Aorta (tissue), 5 donors: ENCODE results near the gene GABRG3. TPM values are rescaled to one million over a fixed set of nuclear protein-coding genes. Genes with fewer than 3 reads are reported as not detected.

Experiments
- ATAC-seq: fragments of 200-7000 bp; cut with Tn5 transposase; one replicate; pipeline ENCODE4 v1.9.1; 2022; ENCODE audit warnings: moderate library complexity; ENCODE audit not compliant: low FRiP score
- DNase-seq, 2 donors: peaks; one replicate each; pipeline ENCODE4 v3.0.0-alpha.2; 2020
- H3K27ac ChIP-seq, 2 donors: one replicate each; pipeline ENCODE4 v1.5.1; 2013; ENCODE audit warnings: low read length in 2 of 2, mild to moderate bottlenecking in 2 of 2, moderate library complexity in 2 of 2, control low read depth in 1 of 2, inconsistent platforms in 1 of 2, low read depth in 1 of 2
- H3K27me3 ChIP-seq, 2 donors: one replicate each; pipeline ENCODE4 v1.6.1; 2013; ENCODE audit warnings: control low read depth in 1 of 2, low read length in 1 of 2, mild to moderate bottlenecking in 1 of 2, moderate library complexity in 1 of 2; ENCODE audit not compliant: insufficient read depth in 2 of 2, control insufficient read depth in 1 of 2
- H3K36me3 ChIP-seq, 2 donors: one replicate each; pipeline ENCODE4 v1.6.1; 2013; ENCODE audit warnings: control low read depth in 1 of 2, low read length in 1 of 2, mild to moderate bottlenecking in 1 of 2; ENCODE audit not compliant: insufficient read depth in 2 of 2, control insufficient read depth in 1 of 2
- H3K4me1 ChIP-seq, 2 donors: one replicate each; pipeline ENCODE4 v1.6.1; 2013; ENCODE audit warnings: low read length in 2 of 2, control low read depth in 1 of 2, mild to moderate bottlenecking in 1 of 2, moderate library complexity in 1 of 2; ENCODE audit not compliant: insufficient read depth in 2 of 2, control insufficient read depth in 1 of 2
- H3K4me3 ChIP-seq, 2 donors: one replicate each; pipeline ENCODE4 v1.5.1; 2013; ENCODE audit warnings: low read length in 2 of 2, control low read depth in 1 of 2, mild to moderate bottlenecking in 1 of 2
- H3K9me3 ChIP-seq: one replicate; pipeline ENCODE4 v1.6.1; 2013; ENCODE audit warnings: mild to moderate bottlenecking, low read length; ENCODE audit not compliant: control insufficient read depth
- WGBS, 2 donors: extraction: QIAGEN DNeasy Blood & Tissue Kit; methylation state at CpG; one replicate each; pipeline ENCODE4 v1.1.7; 2013; 5-methylcytosine and 5-hydroxymethylcytosine counted together
- intact Hi-C, 2 donors: fragments of 100-400 bp; cut with DNase I; formaldehyde crosslinking; loops; one replicate each; pipeline versions ENCODE4 v1.14.2 to v1.15.0; 2022
- polyA plus RNA-seq, 2 donors: library from polyadenylated mRNA; stranded (reverse); fragments of 200-250 nt; gene quantifications; one replicate each; pipeline ENCODE4 v1.2.3, GENCODE V29; 2013
- total RNA-seq, 2 donors: library from RNA; stranded (reverse); fragmentation: NEBNext Ultra II Directional; extraction: Animal tissue kit (Norgen Biotek cat#: 25700); gene quantifications; one replicate each; pipeline ENCODE4 v1.2.1, GENCODE V29; 2021
- donor health status: healthy with polysubstance abuse.
- donor health status: Bipolar disorder and iron deficiency.
- donor health status: DM: no; HTN: no; CAD: no.
- donor health status: DM: no; HTN: no; CAD: no.
- donor health status: DM: yes; HTN: yes; CAD: no.

GABRG3 gene
- total and polyA plus RNA-seq, 4 donors = not detected

GRCh38 chr15:27418726-27419125 lies 447.7 kb downstream of the GABRG3 start:
- peaks cover 3% of the 10 kb centered on the region for H3K9me3 ChIP-seq
- no peak overlapping the region for H3K27ac ChIP-seq
- no peak overlapping the region for H3K4me3 ChIP-seq
- no peaks in the 10 kb centered on the region for H3K27me3 ChIP-seq
- DNase-seq (no peak), ATAC-seq (no peak)
- H3K4me1 ChIP-seq = no peaks in the 10 kb centered on the region
- intact Hi-C loops = no loop called here
- no peaks in the 10 kb centered on the region for H3K36me3 ChIP-seq
- 26 to 30% methylated on average over 5 of the region's 5 CpGs for WGBS, 2 donors

DNA sequence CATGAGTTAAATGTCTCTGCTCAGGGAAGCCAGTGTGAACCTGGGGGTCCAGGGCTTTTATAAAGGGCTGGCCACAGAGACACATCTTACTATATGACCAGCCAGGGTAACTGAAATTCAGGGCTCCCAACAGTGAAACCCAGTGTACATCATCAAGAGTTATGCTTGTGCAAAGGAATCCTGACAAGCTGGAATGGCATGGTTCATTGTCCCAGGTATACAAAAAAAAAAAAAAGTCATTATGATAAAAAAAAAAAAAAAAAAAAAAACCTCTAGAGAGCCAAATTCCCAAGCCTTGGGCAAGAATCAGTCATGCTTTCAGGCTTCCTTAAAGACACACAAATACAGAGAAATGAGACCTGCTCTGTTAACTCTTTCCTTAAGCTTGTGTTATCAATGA lies 452.0 kb downstream of the GABRG3 start:
- no peak overlapping the region for H3K4me3 ChIP-seq
- H3K9me3 ChIP-seq = no peaks in the 10 kb centered on the region
- DNase-seq = no peak
- H3K4me1 ChIP-seq = no peaks in the 10 kb centered on the region
- intact Hi-C loops = loop anchor here in 1 of 2 donors (10.0 kb wide), 1 partner anchor 282 kb away; no protein-coding TSS in a partner anchor
- no peaks in the 10 kb centered on the region for H3K36me3 ChIP-seq
- no peak overlapping the region for H3K27ac ChIP-seq
- no peak for ATAC-seq
- no peaks in the 10 kb centered on the region for H3K27me3 ChIP-seq

DNA sequence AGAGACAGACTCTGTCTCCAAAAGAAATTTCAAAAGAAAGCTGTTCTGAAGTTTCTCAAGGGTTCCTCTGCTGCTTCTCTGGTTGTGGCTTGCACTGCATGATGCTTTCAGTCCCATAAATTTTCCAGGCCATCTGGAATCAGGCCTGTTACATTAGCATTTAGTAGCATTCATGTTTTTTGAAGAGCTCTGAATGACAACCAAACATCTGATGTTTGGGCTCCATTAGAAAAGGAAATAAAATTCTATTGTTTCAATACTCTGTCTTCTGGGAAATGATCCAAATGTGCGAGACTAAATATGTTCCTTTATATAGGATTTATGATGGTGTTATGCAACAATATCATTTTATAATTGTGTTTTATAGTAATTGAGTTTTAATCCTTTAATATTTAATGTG lies 455.8 kb downstream of the GABRG3 start:
- Histone ChIP-seq H3K36me3 (no peaks in the 10 kb centered on the region), H3K9me3 (no peaks in the 10 kb centered on the region), H3K27ac (no peak overlapping the region), H3K27me3 (no peaks in the 10 kb centered on the region), H3K4me3 (no peak overlapping the region), H3K4me1 (no peaks in the 10 kb centered on the region)
- ATAC-seq (no peak), DNase-seq (no peak)
- intact Hi-C loops = loop anchor here in 1 of 2 donors (10.0 kb wide), 1 partner anchor 278 kb away; no protein-coding TSS in a partner anchor
- WGBS, 2 donors = 22 to 27% methylated on average over 1 of the region's 1 CpG

GRCh38 chr15:27427276-27427675 lies 456.3 kb downstream of the GABRG3 start:
- DNase-seq (no peak), ATAC-seq (no peak)
- intact Hi-C loops = loop anchor here in 1 of 2 donors (10.0 kb wide), 1 partner anchor 278 kb away; no protein-coding TSS in a partner anchor
- Histone ChIP-seq H3K4me3 (no peak overlapping the region), H3K4me1 (no peaks in the 10 kb centered on the region), H3K27me3 (no peaks in the 10 kb centered on the region), H3K36me3 (no peaks in the 10 kb centered on the region), H3K9me3 (no peaks in the 10 kb centered on the region), H3K27ac (no peak overlapping the region)
- WGBS, 2 donors = 60 to 64% methylated on average over 1 of the region's 1 CpG

DNA sequence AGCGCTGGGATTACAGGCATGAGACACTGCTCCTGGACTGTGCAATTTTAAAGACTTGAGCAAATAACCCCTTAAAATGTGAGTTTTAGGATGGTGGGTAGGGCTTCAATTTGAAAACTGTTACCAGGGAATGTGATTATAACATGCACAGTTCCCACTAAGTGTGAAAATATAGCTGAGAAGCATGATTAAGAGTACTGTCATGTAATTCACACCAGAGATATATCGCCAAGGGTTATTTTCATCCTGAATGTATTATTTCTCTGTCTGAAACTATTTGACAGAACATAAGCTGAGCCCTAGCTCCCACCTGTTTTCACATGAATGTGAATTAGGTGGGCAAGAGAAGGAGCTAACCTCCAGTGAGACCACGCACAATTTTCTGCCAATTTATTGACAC lies 457.2 kb downstream of the GABRG3 start:
- WGBS, 2 donors = 88 to 89% methylated on average over 3 of the region's 3 CpGs
- Histone ChIP-seq H3K27ac (no peak overlapping the region), H3K4me3 (no peak overlapping the region), H3K36me3 (no peaks in the 10 kb centered on the region), H3K27me3 (no peaks in the 10 kb centered on the region), H3K4me1 (no peaks in the 10 kb centered on the region), H3K9me3 (no peaks in the 10 kb centered on the region)
- intact Hi-C loops = loop anchor here in 1 of 2 donors (10.0 kb wide), 1 partner anchor 277 kb away; no protein-coding TSS in a partner anchor
- ATAC-seq (no peak), DNase-seq (no peak)

- no peaks in the 10 kb centered on the region for H3K36me3 ChIP-seq
- no peaks in the 10 kb centered on the region for H3K9me3 ChIP-seq
- H3K4me3 ChIP-seq = no peak overlapping the region
- no peak for ATAC-seq
- H3K4me1 ChIP-seq = no peaks in the 10 kb centered on the region
- H3K27me3 ChIP-seq = no peaks in the 10 kb centered on the region
- no peak for DNase-seq
- no peak overlapping the region for H3K27ac ChIP-seq
- intact Hi-C loops = loop anchor here in 1 of 2 donors (10.0 kb wide), 1 partner anchor 275 kb away; no protein-coding TSS in a partner anchor
- 72 to 84% methylated on average over 4 of the region's 4 CpGs for WGBS, 2 donors
Observed at GRCh38 chr15:27429577-27429976, 458.6 kb downstream of the GABRG3 start.

DNA sequence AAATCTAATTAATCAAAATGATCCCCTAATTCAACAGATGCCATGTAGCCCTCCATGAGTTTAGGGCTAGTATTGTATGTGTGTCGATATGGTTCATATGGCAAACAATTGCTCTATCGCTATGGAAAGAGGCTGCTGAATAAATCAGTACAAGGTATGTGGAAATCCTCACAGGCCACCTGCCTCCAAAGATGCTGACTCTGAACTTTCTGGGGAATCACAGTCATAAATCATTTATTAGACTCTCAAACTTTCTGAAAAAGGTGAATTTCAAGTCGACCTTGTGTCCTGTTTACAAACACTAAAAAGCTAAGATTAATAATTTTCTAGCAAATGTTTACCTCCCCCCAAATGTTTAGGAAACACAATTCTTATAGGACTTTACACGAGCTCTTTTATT lies 462.6 kb downstream of the GABRG3 start:
- intact Hi-C loops = no loop called here
- no peaks in the 10 kb centered on the region for H3K27me3 ChIP-seq
- no peak for ATAC-seq
- no peaks in the 10 kb centered on the region for H3K36me3 ChIP-seq
- H3K4me1 ChIP-seq = no peaks in the 10 kb centered on the region
- peaks cover 1% of the 10 kb centered on the region for H3K9me3 ChIP-seq
- DNase-seq = no peak
- H3K27ac ChIP-seq = no peak overlapping the region
- no peak overlapping the region for H3K4me3 ChIP-seq
- 67 to 69% methylated on average over 4 of the region's 4 CpGs for whole genome bisulfite sequencing, 2 donors

DNA sequence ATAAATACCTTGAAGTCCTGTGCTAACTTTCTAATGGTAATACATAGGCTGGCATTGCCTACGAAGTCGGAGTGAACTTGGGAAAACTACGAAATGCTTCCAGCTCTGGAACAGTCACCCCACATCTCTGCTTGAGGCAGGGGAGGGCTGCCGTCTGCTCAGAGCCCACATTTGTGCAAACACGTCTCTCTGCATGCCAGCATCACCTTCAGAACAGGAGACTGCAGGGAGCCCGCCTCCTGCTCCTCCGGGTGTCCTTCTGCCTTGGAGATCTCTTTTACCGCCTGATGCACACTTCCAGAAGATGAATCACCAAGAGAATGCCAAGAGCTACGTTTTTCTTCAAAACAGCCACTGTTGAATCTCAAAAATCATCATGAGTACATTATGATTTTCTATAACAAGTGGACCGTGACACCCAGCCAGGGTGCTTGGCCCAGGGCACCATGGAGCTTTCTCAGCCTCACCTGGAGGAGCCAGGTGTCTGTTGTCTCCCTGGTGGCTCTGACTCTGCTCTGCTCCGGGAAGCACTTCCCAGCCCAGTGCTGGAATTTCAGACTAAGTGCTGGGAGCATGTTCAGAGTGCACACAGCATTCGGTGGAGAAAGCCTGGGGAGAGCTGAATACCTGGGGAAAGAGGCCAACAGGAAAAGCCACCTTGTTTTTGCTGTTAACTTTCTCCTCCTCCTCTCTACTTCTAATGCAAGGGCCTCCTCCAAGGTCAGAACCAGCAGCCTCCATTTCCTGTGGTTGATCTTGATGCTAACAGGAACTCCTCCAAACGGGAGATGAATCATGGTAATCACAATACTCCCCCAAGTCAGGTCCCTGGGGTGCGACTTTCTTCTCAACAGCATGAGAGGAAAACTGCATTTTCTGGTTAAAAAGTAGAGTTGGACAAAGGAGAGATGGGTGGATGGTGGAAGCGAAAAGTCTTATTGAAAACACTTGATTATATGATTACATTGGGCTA lies 467.7 kb downstream of the GABRG3 start:
- WGBS, 2 donors = 60 to 62% methylated on average over 15 of the region's 15 CpGs
- Histone ChIP-seq H3K4me3 (no peak overlapping the region), H3K27ac (no peak overlapping the region), H3K4me1 (no peaks in the 10 kb centered on the region), H3K27me3 (no peaks in the 10 kb centered on the region), H3K36me3 (no peaks in the 10 kb centered on the region), H3K9me3 (peaks cover 3% of the 10 kb centered on the region)
- intact Hi-C loops = no loop called here
- no peak for ATAC-seq
- no peak for DNase-seq

DNA sequence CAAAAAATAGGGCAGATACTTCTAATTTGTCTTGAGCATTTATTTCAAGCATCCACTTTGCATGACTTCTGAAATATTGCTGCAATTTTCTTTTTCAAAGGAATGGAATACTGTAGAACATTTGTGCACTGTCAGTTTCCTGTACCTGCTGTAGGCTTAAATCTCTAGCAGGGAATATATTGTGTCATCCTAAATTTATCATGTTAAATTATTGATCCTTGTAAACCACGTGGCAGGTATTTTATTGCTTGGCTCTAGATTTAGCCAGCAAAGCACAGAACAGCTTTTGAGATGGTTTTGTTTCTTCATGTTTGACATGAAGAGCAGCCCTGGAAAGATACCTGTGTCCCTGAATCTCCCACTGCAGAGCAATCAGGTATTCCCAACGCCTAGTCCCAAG lies 470.1 kb downstream of the GABRG3 start:
- WGBS, 2 donors = 52 to 71% methylated on average over 2 of the region's 2 CpGs
- Histone ChIP-seq H3K27me3 (no peaks in the 10 kb centered on the region), H3K36me3 (no peaks in the 10 kb centered on the region), H3K4me1 (no peaks in the 10 kb centered on the region), H3K9me3 (peaks cover 1% of the 10 kb centered on the region), H3K27ac (no peak overlapping the region), H3K4me3 (no peak overlapping the region)
- no peak for DNase-seq
- intact Hi-C loops = no loop called here
- ATAC-seq = no peak
